Spleen (tissue), 11 donors: Measurements from ENCODE around the gene TEX11. TPM values are rescaled to one million over a fixed set of nuclear protein-coding genes. Genes with fewer than 3 reads are reported as not detected.

ENCODE experiments used
- DNase-seq: peaks from one replicate; pipeline ENCODE4 v3.0.0-alpha.2; 2020
- H3K27ac ChIP-seq, 8 donors: fragments of 200-600 bp; sonication (generic) in 7 of 8; 1 replicate in 4 of 8; 2 replicates in 4 of 8; pipeline versions ENCODE4 v1.5.0 to v1.8.0; 2016 to 2021; ENCODE audit warnings: inconsistent platforms in 4 of 8, mild to moderate bottlenecking in 4 of 8, moderate library complexity in 1 of 8
- H3K27me3 ChIP-seq, 7 donors: fragments of 200-600 bp; sonication (generic) in 6 of 7; replicated peaks in 1 of 7; 1 replicate in 4 of 7; 2 replicates in 3 of 7; pipeline versions ENCODE4 v1.5.0 to v1.8.0; 2016 to 2021; ENCODE audit warnings: inconsistent platforms in 3 of 7, mild to moderate bottlenecking in 1 of 7
- H3K36me3 ChIP-seq, 6 donors: fragments of 200-600 bp; sonication (generic) in 5 of 6; 1 replicate in 4 of 6; 2 replicates in 2 of 6; pipeline versions ENCODE4 v1.5.0 to v1.8.0; 2016 to 2021; ENCODE audit warnings: inconsistent platforms in 2 of 6
- H3K4me1 ChIP-seq, 6 donors: fragments of 200-600 bp; sonication (generic) in 5 of 6; 1 replicate in 3 of 6; 2 replicates in 3 of 6; pipeline versions ENCODE4 v1.5.0 to v1.8.0; 2016 to 2021; ENCODE audit warnings: inconsistent platforms in 3 of 6
- H3K4me3 ChIP-seq, 8 donors: fragments of 200-600 bp; sonication (generic) in 7 of 8; 1 replicate in 4 of 8; 2 replicates in 4 of 8; pipeline versions ENCODE4 v1.5.0 to v1.8.0; 2016 to 2021; ENCODE audit warnings: inconsistent platforms in 4 of 8, mild to moderate bottlenecking in 4 of 8, moderate library complexity in 2 of 8
- H3K9me3 ChIP-seq, 8 donors: fragments of 200-600 bp; sonication (generic) in 7 of 8; 1 replicate in 4 of 8; 2 replicates in 4 of 8; pipeline versions ENCODE4 v1.5.0 to v1.8.0; 2016 to 2021; ENCODE audit warnings: inconsistent platforms in 4 of 8
- CTCF ChIP-seq, 11 experiments: fragments of 200-600 bp in 7 of 11; fragments of 450-650 bp in 4 of 11; sonication (generic) in 4 of 11; IDR thresholded peaks in 8 of 11; conservative IDR thresholded peaks in 3 of 11; 1 replicate in 7 of 11; 2 replicates in 4 of 11; pipeline versions ENCODE4 v1.4.0 to v1.8.0; 2016 to 2021; ENCODE audit warnings: antibody characterized with exemption in 11 of 11, inconsistent platforms in 4 of 11, mild to moderate bottlenecking in 1 of 11
- POLR2A ChIP-seq, 3 donors: fragments of 450-650 bp; IDR thresholded peaks; one replicate each; pipeline ENCODE4 v1.5.1; 2017; ENCODE audit warnings: antibody characterized with exemption in 3 of 3, mild to moderate bottlenecking in 1 of 3
- POLR2AphosphoS5 ChIP-seq, 3 donors: sonication (generic); formaldehyde crosslinking; IDR thresholded peaks; one replicate each; pipeline ENCODE4 v1.5.1; 2017; ENCODE audit warnings: antibody characterized with exemption in 3 of 3
- WGBS, 5 donors: extraction: QIAGEN DNeasy Blood & Tissue Kit in 3 of 5; methylation state at CpG; one replicate each; pipeline versions ENCODE4 v1.1.5 to v1.1.7; 2013 to 2018; 5-methylcytosine and 5-hydroxymethylcytosine counted together
- intact Hi-C: fragments of 100-400 bp; cut with DNase I; formaldehyde crosslinking; loops from one replicate; pipeline ENCODE4 v1.15.0; 2023; ENCODE audit warnings: low total_unique reads
- polyA plus RNA-seq, 3 donors: library from polyadenylated mRNA; stranded (reverse); fragments of 200-250 nt; gene quantifications; one replicate each; pipeline ENCODE4 v1.2.1, GENCODE V29; 2013
- total RNA-seq, 7 donors: library from RNA; depleted of rRNA in 3 of 7; stranded (reverse); fragments of >200 nt in 3 of 7; fragmentation: NEBNext Ultra II Directional in 4 of 7; extraction: Animal tissue kit (Norgen Biotek cat#: 25700) in 4 of 7; gene quantifications; one replicate each; pipeline versions ENCODE4 v1.1.0 to v1.2.1, GENCODE V29; 2016 to 2021
- donor health status: healthy with polysubstance abuse.
- donor health status: DM: no; HTN: no; CAD: no; lungs with moderate emphysema.
- donor health status: DM: no; HTN: no; CAD: no.
- donor health status: Bipolar disorder and iron deficiency.
- donor health status: healthy.
- donor health status: DM: no; HTN: no; CAD: no.
- donor health status: DM: yes; HTN: yes; CAD: no.

The TEX11 gene
- total and polyA plus RNA-seq, 10 donors: 0.06 to 1.9 (median 0.81) TPM

- no peak overlapping the region for H3K27ac ChIP-seq
- H3K4me1 ChIP-seq: no peaks in the 10 kb centered on the region
- no peak overlapping the region for H3K4me3 ChIP-seq
- 44 to 81% (median 57%) methylated on average over 3 of the region's 3 CpGs for WGBS, 5 donors
- DNase-seq: no peak
- intact Hi-C loops: no loop called here
- no peaks in the 10 kb centered on the region for H3K27me3 ChIP-seq
- H3K36me3 ChIP-seq: no peaks in the 10 kb centered on the region
- TF ChIP-seq POLR2AphosphoS5 (IDR thresholded peaks at IDR 0.05) (no peak), POLR2A (IDR thresholded peaks at IDR 0.05) (no peak), CTCF (IDR thresholded peaks at IDR 0.05 in 8 of 11, conservative IDR thresholded peaks at IDR 0.05 in 3 of 11) (no peak)
- H3K9me3 ChIP-seq: no peaks in the 10 kb centered on the region
Measured at GRCh38 chrX:70549429-70549828, 359.1 kb downstream of the TEX11 start.

- 58 to 87% (median 67%) methylated on average over 1 of the region's 1 CpG for WGBS, 5 donors
Measured at GRCh38 chrX:70535198-70535597, 373.3 kb downstream of the TEX11 start.

GRCh38 chrX:70527610-70528345 is 380.7 kb downstream of the TEX11 start:
- no peak overlapping the region for H3K27ac ChIP-seq
- no peaks in the 10 kb centered on the region for H3K9me3 ChIP-seq
- no peak for DNase-seq
- intact Hi-C loops: no loop called here
- no peaks in the 10 kb centered on the region for H3K4me1 ChIP-seq
- WGBS, 5 donors: 25 to 40% (median 29%) methylated on average over 3 of the region's 3 CpGs
- TF ChIP-seq POLR2A (IDR thresholded peaks at IDR 0.05) (no peak), CTCF (IDR thresholded peaks at IDR 0.05 in 8 of 11, conservative IDR thresholded peaks at IDR 0.05 in 3 of 11) (no peak)
- no peak overlapping the region for H3K4me3 ChIP-seq
- H3K36me3 ChIP-seq: no peaks in the 10 kb centered on the region
- H3K27me3 ChIP-seq: peaks cover 0 to 6% (median 0%) of the 10 kb centered on the region in 7 donors

More at GRCh38 chrX:70535198-70535597, 373.3 kb downstream of the TEX11 start:
- Histone ChIP-seq H3K27me3 (peaks cover 0 to 6% (median 0%) of the 10 kb centered on the region in 7 donors), H3K27ac (no peak overlapping the region), H3K36me3 (no peaks in the 10 kb centered on the region), H3K4me1 (no peaks in the 10 kb centered on the region), H3K9me3 (no peaks in the 10 kb centered on the region), H3K4me3 (no peak overlapping the region)
- intact Hi-C loops: no loop called here
- TF ChIP-seq CTCF (IDR thresholded peaks at IDR 0.05 in 8 of 11, conservative IDR thresholded peaks at IDR 0.05 in 3 of 11) (no peak), POLR2A (IDR thresholded peaks at IDR 0.05) (no peak), POLR2AphosphoS5 (IDR thresholded peaks at IDR 0.05) (no peak)
- DNase-seq: no peak

GRCh38 chrX:70527053-70527452 is 381.5 kb downstream of the TEX11 start:
- TF ChIP-seq POLR2AphosphoS5 (IDR thresholded peaks at IDR 0.05): no peak
- TF ChIP-seq CTCF (IDR thresholded peaks at IDR 0.05 in 8 of 11, conservative IDR thresholded peaks at IDR 0.05 in 3 of 11): no peak
- no peak for TF ChIP-seq POLR2A (IDR thresholded peaks at IDR 0.05)
- Histone ChIP-seq H3K36me3 (no peaks in the 10 kb centered on the region), H3K9me3 (no peaks in the 10 kb centered on the region), H3K4me1 (no peaks in the 10 kb centered on the region), H3K4me3 (no peak overlapping the region), H3K27me3 (peaks cover 0 to 6% (median 0%) of the 10 kb centered on the region in 7 donors), H3K27ac (no peak overlapping the region)
- intact Hi-C loops: no loop called here
- DNase-seq: no peak
